Activated T-cell treated with anti-CD3 and anti-CD28 coated beads, Interleukin-2, amount 50 U/mL, for 72 hours (primary cell): ENCODE results near the gene SUSD6. TPM values are rescaled to one million over a fixed set of nuclear protein-coding genes. Genes with fewer than 3 reads are reported as not detected.
"Not testable (repeated sequence)": the region's sequence is repeated elsewhere in the genome, so short reads cannot be mapped to it uniquely, and the experiment has no call there.

Source experiments
- ATAC-seq, 2 donors: fragments of 150-1000 bp; cut with Tn5 transposase; replicated peaks in 1 of 2; 2 replicates each; pipeline ENCODE4 v1.10.0; 2021; ENCODE audit warnings: moderate library complexity in 2 of 2, mild to moderate bottlenecking in 1 of 2
- DNase-seq, 2 donors: peaks; one replicate each; pipeline ENCODE4 v3.0.0; 2021 to 2022; ENCODE audit warnings: mixed read lengths in 1 of 2
- H3K27ac Mint-ChIP-seq: one replicate; pipeline ENCODE4 v1.8.0; 2022; ENCODE audit warnings: mild to moderate bottlenecking, moderate library complexity, mixed read lengths
- H3K27me3 Mint-ChIP-seq: one replicate; pipeline ENCODE4 v1.8.0; 2022; ENCODE audit warnings: low read depth, mixed read lengths
- H3K36me3 Mint-ChIP-seq, 2 donors: one replicate each; pipeline ENCODE4 v1.8.0; 2022; ENCODE audit warnings: mixed read lengths in 2 of 2, mild to moderate bottlenecking in 1 of 2; ENCODE audit not compliant: insufficient read depth in 2 of 2
- H3K4me1 Mint-ChIP-seq: one replicate; pipeline ENCODE4 v1.8.0; 2022; ENCODE audit warnings: low read depth, mixed read lengths
- H3K4me3 Mint-ChIP-seq, 2 donors: one replicate each; pipeline ENCODE4 v1.8.0; 2022; ENCODE audit warnings: mild to moderate bottlenecking in 2 of 2, mixed read lengths in 2 of 2, moderate library complexity in 2 of 2
- H3K9me3 Mint-ChIP-seq, 2 donors: one replicate each; pipeline ENCODE4 v1.8.0; 2022; ENCODE audit warnings: mixed read lengths in 2 of 2
- total RNA-seq, 2 donors: library from RNA; stranded (reverse); gene quantifications; one replicate each; pipeline ENCODE4 v1.2.3, GENCODE V29; 2022

The SUSD6 gene
- total RNA-seq, 2 donors from 2014 or later, result 60.3 to 73.8 TPM

GRCh38 chr14:69713993-69714679 lies 102.7 kb downstream of the SUSD6 start:
- Mint-ChIP-seq H3K36me3 (peaks cover 6 to 13% of the 10 kb centered on the region in 2 donors), H3K4me1 (peaks cover 52% of the 10 kb centered on the region), H3K9me3 (no peaks in the 10 kb centered on the region), H3K27me3 (no peaks in the 10 kb centered on the region), H3K27ac (no peak overlapping the region), H3K4me3 (no peak overlapping the region)
- DNase-seq, result no peak
- ATAC-seq, result no peak

- H3K27me3 Mint-ChIP-seq, result no peaks in the 10 kb centered on the region
- peaks cover 50% of the 10 kb centered on the region for H3K4me1 Mint-ChIP-seq
- H3K4me3 Mint-ChIP-seq, result peak overlapping the region; percentile 63 to 67
- no peaks in the 10 kb centered on the region for H3K9me3 Mint-ChIP-seq
- ATAC-seq (peak; percentile 33 to 38), DNase-seq (no peak)
- H3K27ac Mint-ChIP-seq, result peak overlapping the region; percentile 81
- peaks cover 0 to 7% of the 10 kb centered on the region in 2 donors for H3K36me3 Mint-ChIP-seq
Observed at GRCh38 chr14:69715725-69716477, 104.5 kb downstream of the SUSD6 start.

GRCh38 chr14:69716478-69717187 lies 105.2 kb downstream of the SUSD6 start:
- H3K4me1 Mint-ChIP-seq, result peaks cover 43% of the 10 kb centered on the region
- peaks cover 0 to 4% of the 10 kb centered on the region in 2 donors for H3K36me3 Mint-ChIP-seq
- H3K27ac Mint-ChIP-seq, result peak overlapping the region; percentile 81
- ATAC-seq (peak; percentile 81 to 85), DNase-seq (peak; percentile 63 to 73)
- H3K9me3 Mint-ChIP-seq, result no peaks in the 10 kb centered on the region
- peak overlapping the region; percentile 63 to 67 for H3K4me3 Mint-ChIP-seq
- H3K27me3 Mint-ChIP-seq, result no peaks in the 10 kb centered on the region

GRCh38 chr14:69718614-69719013 lies 107.2 kb downstream of the SUSD6 start:
- H3K4me3 Mint-ChIP-seq, H3K27ac Mint-ChIP-seq, H3K36me3 Mint-ChIP-seq, ATAC-seq, H3K9me3 Mint-ChIP-seq, DNase-seq, H3K27me3 Mint-ChIP-seq: not testable (repeated sequence)
- peaks cover 29% of the 10 kb centered on the region for H3K4me1 Mint-ChIP-seq

- peaks cover 29% of the 10 kb centered on the region for H3K4me1 Mint-ChIP-seq
- H3K36me3 Mint-ChIP-seq, result peaks cover 0 to 4% of the 10 kb centered on the region in 2 donors
- H3K4me3 Mint-ChIP-seq, result no peak overlapping the region
- no peak for DNase-seq
- H3K27ac Mint-ChIP-seq, result peak overlapping the region; percentile 33
- H3K9me3 Mint-ChIP-seq, result no peaks in the 10 kb centered on the region
- no peak for ATAC-seq
- H3K27me3 Mint-ChIP-seq, result no peaks in the 10 kb centered on the region
Observed at GRCh38 chr14:69719501-69719951, 108.1 kb downstream of the SUSD6 start.

GRCh38 chr14:69720912-69721311 lies 109.5 kb downstream of the SUSD6 start:
- Mint-ChIP-seq H3K36me3 (no peaks in the 10 kb centered on the region), H3K27me3 (no peaks in the 10 kb centered on the region), H3K4me1 (peaks cover 20% of the 10 kb centered on the region), H3K27ac (peak overlapping the region; percentile 13), H3K9me3 (no peaks in the 10 kb centered on the region), H3K4me3 (no peak overlapping the region)
- ATAC-seq, result no peak
- no peak for DNase-seq

- Mint-ChIP-seq H3K4me1 (peaks cover 21% of the 10 kb centered on the region), H3K9me3 (no peaks in the 10 kb centered on the region), H3K36me3 (no peaks in the 10 kb centered on the region), H3K27ac (peak overlapping the region; percentile 32), H3K4me3 (peak overlapping the region; percentile 71 to 79), H3K27me3 (no peaks in the 10 kb centered on the region)
- peak; percentile 85 to 90 for DNase-seq
- peak; percentile 88 to 90 for ATAC-seq
Observed at GRCh38 chr14:69726761-69727511, 115.5 kb downstream of the SUSD6 start.

- H3K4me3 Mint-ChIP-seq, result peak overlapping the region; percentile 13 to 71
- ATAC-seq (no peak), DNase-seq (no peak)
- no peaks in the 10 kb centered on the region for H3K27me3 Mint-ChIP-seq
- H3K4me1 Mint-ChIP-seq, result peaks cover 21% of the 10 kb centered on the region
- no peak overlapping the region for H3K27ac Mint-ChIP-seq
- H3K9me3 Mint-ChIP-seq, result no peaks in the 10 kb centered on the region
- H3K36me3 Mint-ChIP-seq, result no peaks in the 10 kb centered on the region
Observed at GRCh38 chr14:69727860-69728259, 116.5 kb downstream of the SUSD6 start.

GRCh38 chr14:69731919-69732598 lies 120.7 kb downstream of the SUSD6 start:
- H3K27me3 Mint-ChIP-seq, DNase-seq, H3K4me3 Mint-ChIP-seq, ATAC-seq, H3K9me3 Mint-ChIP-seq, H3K27ac Mint-ChIP-seq, H3K36me3 Mint-ChIP-seq: not testable (repeated sequence)
- peaks cover 11% of the 10 kb centered on the region for H3K4me1 Mint-ChIP-seq

GRCh38 chr14:69736405-69736804 lies 125.0 kb downstream of the SUSD6 start:
- H3K36me3 Mint-ChIP-seq, H3K4me1 Mint-ChIP-seq, H3K27ac Mint-ChIP-seq, H3K27me3 Mint-ChIP-seq, ATAC-seq, DNase-seq, H3K4me3 Mint-ChIP-seq, H3K9me3 Mint-ChIP-seq: not testable (repeated sequence)

- Mint-ChIP-seq H3K4me1 (peaks cover 3% of the 10 kb centered on the region), H3K36me3 (peaks cover 2 to 6% of the 10 kb centered on the region in 2 donors), H3K27me3 (no peaks in the 10 kb centered on the region), H3K9me3 (no peaks in the 10 kb centered on the region), H3K27ac (no peak overlapping the region), H3K4me3 (no peak overlapping the region)
- ATAC-seq, result no peak
- no peak for DNase-seq
Observed at GRCh38 chr14:69741055-69741454, 129.7 kb downstream of the SUSD6 start.

GRCh38 chr14:69749956-69750355 lies 138.6 kb downstream of the SUSD6 start:
- ATAC-seq (no peak), DNase-seq (no peak)
- Mint-ChIP-seq H3K27me3 (no peaks in the 10 kb centered on the region), H3K9me3 (no peaks in the 10 kb centered on the region), H3K4me3 (no peak overlapping the region), H3K27ac (no peak overlapping the region), H3K36me3 (no peaks in the 10 kb centered on the region), H3K4me1 (peaks cover 16% of the 10 kb centered on the region)
